Esophagus squamous epithelium (tissue), 5 donors: ENCODE results near the gene EFNA4. TPM values are rescaled to one million over a fixed set of nuclear protein-coding genes. Genes with fewer than 3 reads are reported as not detected.
A peak's percentile ranks its signal among the peaks of the same experiment; 100 is the strongest.

ENCODE experiments used
- DNase-seq: peaks from one replicate; lab custom pipeline; 2025; lab: John Stamatoyannopoulos, UW
- H3K27ac ChIP-seq, 4 donors: fragments of 200-600 bp; sonication (generic); one replicate each; pipeline ENCODE4 v1.5.1; 2016 to 2019; ENCODE audit warnings: mild to moderate bottlenecking in 1 of 4
- H3K27me3 ChIP-seq, 4 donors: fragments of 200-600 bp; sonication (generic); 1 replicate in 3 of 4; 2 replicates in 1 of 4; pipeline versions ENCODE4 v1.5.1 to v1.6.0; 2017 to 2021; ENCODE audit warnings: antibody characterized with exemption in 1 of 4
- H3K36me3 ChIP-seq, 3 donors: fragments of 200-600 bp; sonication (generic); one replicate each; pipeline ENCODE4 v1.5.1; 2016 to 2019
- H3K4me1 ChIP-seq, 3 donors: fragments of 200-600 bp; sonication (generic); one replicate each; pipeline ENCODE4 v1.5.1; 2017 to 2019
- H3K4me3 ChIP-seq, 4 donors: fragments of 200-600 bp; sonication (generic); 1 replicate in 3 of 4; 2 replicates in 1 of 4; pipeline ENCODE4 v1.5.1; 2016 to 2019; ENCODE audit warnings: mild to moderate bottlenecking in 2 of 4, moderate library complexity in 1 of 4
- H3K9me3 ChIP-seq, 3 donors: fragments of 200-600 bp; sonication (generic); one replicate each; pipeline ENCODE4 v1.5.1; 2016 to 2019
- POLR2A ChIP-seq, 4 donors: fragments of 450-650 bp; IDR thresholded peaks; one replicate each; pipeline ENCODE4 v1.6.1; 2017; ENCODE audit warnings: antibody characterized with exemption in 4 of 4, mild to moderate bottlenecking in 4 of 4, moderate library complexity in 3 of 4
- WGBS, 2 donors: methylation state at CpG; one replicate each; pipeline ENCODE4 v1.1.5; 2018; 5-methylcytosine and 5-hydroxymethylcytosine counted together
- intact Hi-C: fragments of 100-400 bp; cut with DNase I; formaldehyde crosslinking; loops from one replicate; pipeline ENCODE4 v1.15.0; 2022
- total RNA-seq, 4 donors: library from RNA; depleted of rRNA; stranded (reverse); fragments of >200 nt; gene quantifications; one replicate each; pipeline ENCODE4 v1.1.0, GENCODE V29; 2016
- TF ChIP-seq, protein P1 (sequence below), 6 experiments: fragments of 450-650 bp in 4 of 6; fragments of 200-600 bp in 2 of 6; sonication (generic) in 2 of 6; IDR thresholded peaks; one replicate each; pipeline ENCODE4 v1.5.1; 2016 to 2019; ENCODE audit warnings: antibody characterized with exemption in 6 of 6, mild to moderate bottlenecking in 4 of 6, moderate library complexity in 4 of 6
- donor health status: DM: yes; HTN: yes; CAD: no.

Gene EFNA4
- total RNA-seq, 4 donors from 2014 or later = 8.1 to 22.9 (median 12.2) TPM

DNA sequence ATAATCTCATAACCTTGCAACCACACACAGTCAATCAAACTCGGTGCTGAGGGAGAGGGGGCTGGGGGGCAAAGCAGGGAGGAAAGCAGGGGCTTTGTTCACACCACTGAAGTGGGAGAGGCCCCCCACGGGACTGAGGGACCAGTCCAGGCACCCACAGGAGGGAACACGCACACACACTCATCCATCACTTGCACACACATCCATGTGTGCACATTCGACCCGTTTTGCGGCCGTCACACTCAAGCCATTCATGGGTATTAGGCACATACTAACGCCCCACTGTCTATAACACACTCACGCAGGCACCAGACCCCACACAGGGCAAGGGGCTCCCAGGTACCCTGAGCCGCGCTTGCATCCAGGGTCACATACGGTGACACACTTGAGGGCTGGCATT lies 29.1 kb downstream of the EFNA4 start:
- no peaks in the 10 kb centered on the region for H3K36me3 ChIP-seq
- H3K9me3 ChIP-seq = no peaks in the 10 kb centered on the region
- TF ChIP-seq, protein P1, sequence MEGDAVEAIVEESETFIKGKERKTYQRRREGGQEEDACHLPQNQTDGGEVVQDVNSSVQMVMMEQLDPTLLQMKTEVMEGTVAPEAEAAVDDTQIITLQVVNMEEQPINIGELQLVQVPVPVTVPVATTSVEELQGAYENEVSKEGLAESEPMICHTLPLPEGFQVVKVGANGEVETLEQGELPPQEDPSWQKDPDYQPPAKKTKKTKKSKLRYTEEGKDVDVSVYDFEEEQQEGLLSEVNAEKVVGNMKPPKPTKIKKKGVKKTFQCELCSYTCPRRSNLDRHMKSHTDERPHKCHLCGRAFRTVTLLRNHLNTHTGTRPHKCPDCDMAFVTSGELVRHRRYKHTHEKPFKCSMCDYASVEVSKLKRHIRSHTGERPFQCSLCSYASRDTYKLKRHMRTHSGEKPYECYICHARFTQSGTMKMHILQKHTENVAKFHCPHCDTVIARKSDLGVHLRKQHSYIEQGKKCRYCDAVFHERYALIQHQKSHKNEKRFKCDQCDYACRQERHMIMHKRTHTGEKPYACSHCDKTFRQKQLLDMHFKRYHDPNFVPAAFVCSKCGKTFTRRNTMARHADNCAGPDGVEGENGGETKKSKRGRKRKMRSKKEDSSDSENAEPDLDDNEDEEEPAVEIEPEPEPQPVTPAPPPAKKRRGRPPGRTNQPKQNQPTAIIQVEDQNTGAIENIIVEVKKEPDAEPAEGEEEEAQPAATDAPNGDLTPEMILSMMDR (IDR thresholded peaks at IDR 0.05) = no peak
- no peak for TF ChIP-seq POLR2A (IDR thresholded peaks at IDR 0.05)
- intact Hi-C loops = loop anchor here (2.0 kb wide), 1 partner anchor 76 kb away; no protein-coding TSS in a partner anchor
- 88 to 95% methylated on average over 9 to 11 of the region's 12 CpGs for WGBS, 2 donors
- DNase-seq = no peak
- H3K27ac ChIP-seq = no peak overlapping the region
- no peak overlapping the region for H3K4me3 ChIP-seq
- H3K4me1 ChIP-seq = peaks cover 13 to 25% (median 19%) of the 10 kb centered on the region in 3 donors
- H3K27me3 ChIP-seq = peaks cover 0 to 7% (median 0%) of the 10 kb centered on the region in 4 donors

DNA sequence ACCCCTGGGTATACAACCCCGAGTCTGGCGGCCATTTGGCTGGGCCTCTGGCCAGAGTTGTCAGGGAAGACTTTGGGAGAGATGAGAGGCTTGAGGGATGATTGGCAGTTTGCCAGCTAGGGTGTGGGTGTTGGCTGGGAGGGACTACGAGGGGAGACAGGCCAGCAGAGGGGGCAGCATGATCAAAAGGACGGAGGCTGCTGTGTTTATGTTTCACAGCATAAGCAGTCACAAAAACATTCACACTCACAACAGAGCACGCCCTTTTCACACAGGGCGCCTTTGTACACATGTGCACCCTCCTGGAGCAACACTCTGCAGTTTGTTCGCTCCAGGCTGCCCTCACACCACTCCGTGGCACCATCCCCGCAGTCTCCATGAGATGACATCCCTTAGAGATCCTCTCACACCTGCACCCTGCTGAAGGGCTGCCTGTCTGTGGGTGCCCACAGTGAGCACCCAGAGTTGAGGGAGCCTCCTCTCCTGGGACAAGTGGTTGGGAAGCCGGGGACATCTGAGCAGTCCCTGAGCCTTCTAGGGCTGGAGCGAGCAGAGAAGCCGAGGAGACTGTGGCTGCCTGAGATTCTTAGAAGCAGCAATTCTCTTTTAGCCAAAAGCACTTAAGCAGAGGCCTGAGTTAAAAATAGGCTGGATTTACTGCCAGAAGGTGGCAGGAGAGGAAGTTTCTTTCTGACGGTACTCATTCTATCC lies 30.5 kb downstream of the EFNA4 start:
- Histone ChIP-seq H3K27me3 (peaks cover 0 to 7% (median 0%) of the 10 kb centered on the region in 4 donors), H3K4me3 (no peak overlapping the region), H3K36me3 (no peaks in the 10 kb centered on the region), H3K4me1 (peaks cover 13 to 25% (median 19%) of the 10 kb centered on the region in 3 donors), H3K27ac (peak overlapping the region in 3 of 4 donors; percentile 38 to 60 (median 42)), H3K9me3 (no peaks in the 10 kb centered on the region)
- intact Hi-C loops = loop anchor here (2.0 kb wide), 1 partner anchor 75 kb away; no protein-coding TSS in a partner anchor
- no peak for TF ChIP-seq POLR2A (IDR thresholded peaks at IDR 0.05)
- TF ChIP-seq, protein P1 (IDR thresholded peaks at IDR 0.05) = peak in 5 of 6 experiments; percentile 35 to 60 (median 50)
- no peak for DNase-seq
- WGBS, 2 donors = 20 to 25% methylated on average over 8 to 11 of the region's 13 CpGs

DNA sequence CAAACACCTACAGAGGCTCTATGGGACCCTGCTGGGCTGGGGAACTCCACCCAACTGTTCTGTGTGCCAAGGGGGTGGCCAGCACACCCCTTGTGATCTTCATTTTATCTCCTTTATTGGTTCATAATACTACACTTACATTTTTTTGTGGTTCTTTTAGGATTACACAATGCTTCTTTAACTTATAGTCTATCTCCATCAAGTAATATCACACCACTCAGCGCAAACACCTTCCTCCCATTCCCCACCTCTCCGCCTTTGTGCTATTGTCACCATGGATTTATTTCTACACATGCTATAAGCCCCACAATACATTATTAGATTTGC lies 31.0 kb downstream of the EFNA4 start:
- DNase-seq = no peak
- WGBS, 2 donors = 64 to 70% methylated on average over 2 of the region's 2 CpGs
- Histone ChIP-seq H3K27ac (peak overlapping the region in 3 of 4 donors; percentile 38 to 60 (median 42)), H3K4me3 (no peak overlapping the region), H3K9me3 (no peaks in the 10 kb centered on the region), H3K36me3 (no peaks in the 10 kb centered on the region), H3K4me1 (peaks cover 13 to 25% (median 19%) of the 10 kb centered on the region in 3 donors), H3K27me3 (peaks cover 0 to 7% (median 0%) of the 10 kb centered on the region in 4 donors)
- TF ChIP-seq POLR2A (IDR thresholded peaks at IDR 0.05) = no peak
- TF ChIP-seq, protein P1 (IDR thresholded peaks at IDR 0.05) = peak in 1 of 6 experiments; percentile 31
- intact Hi-C loops = no loop called here

DNA sequence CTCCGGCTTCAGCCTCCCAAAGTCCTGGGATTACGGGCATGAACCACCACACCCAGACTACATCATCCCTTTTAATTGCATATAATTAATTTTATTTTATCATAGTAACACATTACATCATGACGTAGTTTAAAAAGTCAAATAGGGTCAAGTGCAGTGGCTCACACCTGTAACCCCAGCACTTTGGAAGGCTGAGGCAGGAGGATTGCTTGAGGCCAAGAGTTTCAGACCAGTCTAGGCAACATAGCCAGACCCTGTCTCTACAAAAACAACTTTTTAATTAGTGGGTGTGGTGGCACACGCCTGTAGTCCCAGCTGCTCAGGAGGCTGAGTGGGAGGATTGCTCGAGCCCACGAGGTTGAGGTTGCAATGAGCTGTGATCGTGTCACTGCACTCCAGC lies 35.8 kb downstream of the EFNA4 start:
- intact Hi-C loops = no loop called here
- no peak overlapping the region for H3K4me3 ChIP-seq
- no peaks in the 10 kb centered on the region for H3K36me3 ChIP-seq
- TF ChIP-seq POLR2A (IDR thresholded peaks at IDR 0.05) = no peak
- TF ChIP-seq, protein P1 (IDR thresholded peaks at IDR 0.05) = no peak
- no peaks in the 10 kb centered on the region for H3K9me3 ChIP-seq
- no peak overlapping the region for H3K27ac ChIP-seq
- no peak for DNase-seq
- H3K4me1 ChIP-seq = peaks cover 2 to 5% (median 2%) of the 10 kb centered on the region in 3 donors
- no peaks in the 10 kb centered on the region for H3K27me3 ChIP-seq
- WGBS, 2 donors = 59 to 72% methylated on average over 6 to 7 of the region's 7 CpGs

DNA sequence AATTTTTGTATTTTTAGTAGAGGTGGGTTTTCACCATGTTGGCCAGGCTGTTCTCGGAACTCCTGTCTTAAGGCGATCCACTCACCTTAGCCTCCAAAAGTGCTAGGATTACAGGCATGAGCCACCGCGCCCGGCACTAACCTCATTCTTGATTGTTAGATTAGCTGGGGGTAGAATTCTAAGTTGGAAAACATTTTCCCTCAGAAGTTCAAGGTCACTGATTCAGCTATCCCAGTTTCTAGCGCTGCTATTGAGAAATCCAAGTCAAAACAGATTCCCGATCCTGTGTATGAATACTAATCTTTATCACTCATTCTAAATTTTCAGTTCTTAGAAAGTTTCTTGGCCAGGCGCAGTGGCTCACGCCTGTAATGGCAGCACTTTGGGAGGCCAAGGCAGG lies 39.8 kb downstream of the EFNA4 start:
- Histone ChIP-seq H3K27me3 (no peaks in the 10 kb centered on the region), H3K27ac (no peak overlapping the region), H3K9me3 (no peaks in the 10 kb centered on the region), H3K4me1 (no peaks in the 10 kb centered on the region), H3K4me3 (no peak overlapping the region), H3K36me3 (no peaks in the 10 kb centered on the region)
- intact Hi-C loops = no loop called here
- no peak for DNase-seq
- WGBS, 2 donors = 87 to 93% methylated on average over 9 of the region's 9 CpGs
- TF ChIP-seq, protein P1 (IDR thresholded peaks at IDR 0.05) = no peak
- TF ChIP-seq POLR2A (IDR thresholded peaks at IDR 0.05) = no peak
